H1 (cell line): Measurements from ENCODE around the gene TEDC1. TPM values are rescaled to one million over a fixed set of nuclear protein-coding genes. Genes with fewer than 3 reads are reported as not detected.

Experiments
- CHD1 ChIP-seq: IDR thresholded peaks from 2 replicates; pipeline ENCODE4 v1.6.1; 2012; ENCODE audit warnings: low read depth, low read length, improper control_type of control experiment
- HDAC6 ChIP-seq: IDR thresholded peaks from one replicate; pipeline ENCODE4 v1.7.1; 2012; ENCODE audit warnings: low read depth, mild to moderate bottlenecking, inconsistent platforms, low read length, moderate library complexity
- KDM4A ChIP-seq: IDR thresholded peaks from one replicate; pipeline ENCODE4 v1.7.1; 2012; ENCODE audit warnings: low read depth, mild to moderate bottlenecking, moderate library complexity, low read length, inconsistent platforms; ENCODE audit not compliant: severe bottlenecking
- POLR2AphosphoS5 ChIP-seq: IDR thresholded peaks from 2 replicates; pipeline ENCODE4 v1.6.1; 2011; ENCODE audit warnings: low read depth, low read length
- SAP30 ChIP-seq: fragments of 300-600 bp; sonication (generic); IDR thresholded peaks from 2 replicates; pipeline ENCODE4 v1.7.1; 2012; ENCODE audit warnings: low read length, moderate library complexity, mild to moderate bottlenecking, inconsistent platforms; ENCODE audit not compliant: insufficient read depth, insufficient replicate concordance
- TAF1 ChIP-seq: IDR thresholded peaks from 2 replicates; pipeline ENCODE4 v1.6.1; 2011; ENCODE audit warnings: mild to moderate bottlenecking, low read depth, low read length
- TAF7 ChIP-seq: optimal IDR thresholded peaks from 2 replicates; pipeline ENCODE3; 2011; ENCODE audit warnings: low read depth, mild to moderate bottlenecking, inconsistent platforms, low read length, moderate library complexity, borderline replicate concordance
- polyA plus RNA-seq, 7 experiments: library from polyadenylated mRNA; depleted of rRNA in 3 of 7; stranded (reverse) in 5 of 7; unstranded in 2 of 7; fragments of >200 nt in 5 of 7; fragments of 200-250 nt in 2 of 7; gene quantifications; 1 replicate in 5 of 7; 2 replicates in 1 of 7; 4 replicates in 1 of 7; pipeline versions ENCODE4 v1.2.1 to v1.2.3, GENCODE V29; 2011 to 2013; ENCODE audit warnings: missing spikeins in 2 of 7, mixed read lengths in 2 of 7
- total RNA-seq: library from RNA; stranded (reverse); fragmentation: NEBNext Ultra II Directional; extraction: Animal tissue kit (Norgen Biotek cat#: 25700); gene quantifications from 2 replicates; pipeline ENCODE4 v1.2.1, GENCODE V29; 2021
- TF ChIP-seq, protein P1 (sequence below): fragments of 300-600 bp; sonication (generic); IDR thresholded peaks from 2 replicates; pipeline ENCODE4 v1.7.1; 2012; ENCODE audit warnings: low read length, moderate library complexity, mild to moderate bottlenecking, inconsistent platforms; ENCODE audit not compliant: insufficient replicate concordance
- TF ChIP-seq, protein P2 (sequence below): IDR thresholded peaks from 2 replicates; pipeline ENCODE4 v1.6.1; 2012; ENCODE audit warnings: inconsistent platforms

The TEDC1 gene
- total and polyA plus RNA-seq, 2 of the 8 experiments (the other 6 are each of a cell fraction or from before 2014, with no cell fraction given): 5.6 to 14.8 TPM

DNA sequence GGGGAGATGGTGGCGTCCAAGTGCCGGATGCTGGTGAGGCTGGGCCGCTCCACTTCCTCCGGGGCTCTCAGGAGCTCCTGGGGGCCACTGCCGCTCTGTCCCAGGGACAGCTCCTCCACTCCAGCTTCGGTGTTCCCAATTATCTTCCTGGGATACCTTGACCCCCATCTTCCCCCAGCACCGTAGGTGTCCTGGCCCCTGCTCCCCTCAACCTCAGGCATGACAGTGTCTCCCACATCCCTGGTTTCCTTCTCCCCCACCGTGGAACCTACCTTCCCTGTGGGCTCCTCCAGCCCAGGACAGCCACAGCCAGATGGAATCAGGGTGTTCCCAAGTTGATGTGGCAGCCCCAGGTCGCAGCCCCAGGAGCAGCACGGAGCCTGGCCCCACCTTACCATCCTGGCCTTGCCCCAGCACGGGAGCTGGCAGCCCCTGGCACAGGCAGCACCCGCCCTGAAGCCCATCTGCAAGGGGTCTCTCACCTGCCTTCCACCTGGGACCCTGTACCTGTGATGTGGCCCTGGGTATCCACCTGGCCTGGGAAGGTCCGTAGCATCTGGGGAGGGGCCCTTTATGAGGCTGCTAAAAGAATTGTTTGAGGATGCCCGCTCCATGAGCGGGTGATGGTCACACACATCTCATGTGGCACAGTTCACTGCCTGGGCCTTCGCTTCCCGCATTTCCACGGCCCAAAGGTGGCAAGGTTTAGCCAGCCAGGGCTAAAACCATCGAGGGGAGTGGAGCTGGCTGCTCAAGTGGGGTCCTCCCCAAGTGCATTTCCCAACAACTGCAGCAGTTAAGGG is 39.4 kb downstream of the TEDC1 start (continued):
- TF ChIP-seq, protein P1, sequence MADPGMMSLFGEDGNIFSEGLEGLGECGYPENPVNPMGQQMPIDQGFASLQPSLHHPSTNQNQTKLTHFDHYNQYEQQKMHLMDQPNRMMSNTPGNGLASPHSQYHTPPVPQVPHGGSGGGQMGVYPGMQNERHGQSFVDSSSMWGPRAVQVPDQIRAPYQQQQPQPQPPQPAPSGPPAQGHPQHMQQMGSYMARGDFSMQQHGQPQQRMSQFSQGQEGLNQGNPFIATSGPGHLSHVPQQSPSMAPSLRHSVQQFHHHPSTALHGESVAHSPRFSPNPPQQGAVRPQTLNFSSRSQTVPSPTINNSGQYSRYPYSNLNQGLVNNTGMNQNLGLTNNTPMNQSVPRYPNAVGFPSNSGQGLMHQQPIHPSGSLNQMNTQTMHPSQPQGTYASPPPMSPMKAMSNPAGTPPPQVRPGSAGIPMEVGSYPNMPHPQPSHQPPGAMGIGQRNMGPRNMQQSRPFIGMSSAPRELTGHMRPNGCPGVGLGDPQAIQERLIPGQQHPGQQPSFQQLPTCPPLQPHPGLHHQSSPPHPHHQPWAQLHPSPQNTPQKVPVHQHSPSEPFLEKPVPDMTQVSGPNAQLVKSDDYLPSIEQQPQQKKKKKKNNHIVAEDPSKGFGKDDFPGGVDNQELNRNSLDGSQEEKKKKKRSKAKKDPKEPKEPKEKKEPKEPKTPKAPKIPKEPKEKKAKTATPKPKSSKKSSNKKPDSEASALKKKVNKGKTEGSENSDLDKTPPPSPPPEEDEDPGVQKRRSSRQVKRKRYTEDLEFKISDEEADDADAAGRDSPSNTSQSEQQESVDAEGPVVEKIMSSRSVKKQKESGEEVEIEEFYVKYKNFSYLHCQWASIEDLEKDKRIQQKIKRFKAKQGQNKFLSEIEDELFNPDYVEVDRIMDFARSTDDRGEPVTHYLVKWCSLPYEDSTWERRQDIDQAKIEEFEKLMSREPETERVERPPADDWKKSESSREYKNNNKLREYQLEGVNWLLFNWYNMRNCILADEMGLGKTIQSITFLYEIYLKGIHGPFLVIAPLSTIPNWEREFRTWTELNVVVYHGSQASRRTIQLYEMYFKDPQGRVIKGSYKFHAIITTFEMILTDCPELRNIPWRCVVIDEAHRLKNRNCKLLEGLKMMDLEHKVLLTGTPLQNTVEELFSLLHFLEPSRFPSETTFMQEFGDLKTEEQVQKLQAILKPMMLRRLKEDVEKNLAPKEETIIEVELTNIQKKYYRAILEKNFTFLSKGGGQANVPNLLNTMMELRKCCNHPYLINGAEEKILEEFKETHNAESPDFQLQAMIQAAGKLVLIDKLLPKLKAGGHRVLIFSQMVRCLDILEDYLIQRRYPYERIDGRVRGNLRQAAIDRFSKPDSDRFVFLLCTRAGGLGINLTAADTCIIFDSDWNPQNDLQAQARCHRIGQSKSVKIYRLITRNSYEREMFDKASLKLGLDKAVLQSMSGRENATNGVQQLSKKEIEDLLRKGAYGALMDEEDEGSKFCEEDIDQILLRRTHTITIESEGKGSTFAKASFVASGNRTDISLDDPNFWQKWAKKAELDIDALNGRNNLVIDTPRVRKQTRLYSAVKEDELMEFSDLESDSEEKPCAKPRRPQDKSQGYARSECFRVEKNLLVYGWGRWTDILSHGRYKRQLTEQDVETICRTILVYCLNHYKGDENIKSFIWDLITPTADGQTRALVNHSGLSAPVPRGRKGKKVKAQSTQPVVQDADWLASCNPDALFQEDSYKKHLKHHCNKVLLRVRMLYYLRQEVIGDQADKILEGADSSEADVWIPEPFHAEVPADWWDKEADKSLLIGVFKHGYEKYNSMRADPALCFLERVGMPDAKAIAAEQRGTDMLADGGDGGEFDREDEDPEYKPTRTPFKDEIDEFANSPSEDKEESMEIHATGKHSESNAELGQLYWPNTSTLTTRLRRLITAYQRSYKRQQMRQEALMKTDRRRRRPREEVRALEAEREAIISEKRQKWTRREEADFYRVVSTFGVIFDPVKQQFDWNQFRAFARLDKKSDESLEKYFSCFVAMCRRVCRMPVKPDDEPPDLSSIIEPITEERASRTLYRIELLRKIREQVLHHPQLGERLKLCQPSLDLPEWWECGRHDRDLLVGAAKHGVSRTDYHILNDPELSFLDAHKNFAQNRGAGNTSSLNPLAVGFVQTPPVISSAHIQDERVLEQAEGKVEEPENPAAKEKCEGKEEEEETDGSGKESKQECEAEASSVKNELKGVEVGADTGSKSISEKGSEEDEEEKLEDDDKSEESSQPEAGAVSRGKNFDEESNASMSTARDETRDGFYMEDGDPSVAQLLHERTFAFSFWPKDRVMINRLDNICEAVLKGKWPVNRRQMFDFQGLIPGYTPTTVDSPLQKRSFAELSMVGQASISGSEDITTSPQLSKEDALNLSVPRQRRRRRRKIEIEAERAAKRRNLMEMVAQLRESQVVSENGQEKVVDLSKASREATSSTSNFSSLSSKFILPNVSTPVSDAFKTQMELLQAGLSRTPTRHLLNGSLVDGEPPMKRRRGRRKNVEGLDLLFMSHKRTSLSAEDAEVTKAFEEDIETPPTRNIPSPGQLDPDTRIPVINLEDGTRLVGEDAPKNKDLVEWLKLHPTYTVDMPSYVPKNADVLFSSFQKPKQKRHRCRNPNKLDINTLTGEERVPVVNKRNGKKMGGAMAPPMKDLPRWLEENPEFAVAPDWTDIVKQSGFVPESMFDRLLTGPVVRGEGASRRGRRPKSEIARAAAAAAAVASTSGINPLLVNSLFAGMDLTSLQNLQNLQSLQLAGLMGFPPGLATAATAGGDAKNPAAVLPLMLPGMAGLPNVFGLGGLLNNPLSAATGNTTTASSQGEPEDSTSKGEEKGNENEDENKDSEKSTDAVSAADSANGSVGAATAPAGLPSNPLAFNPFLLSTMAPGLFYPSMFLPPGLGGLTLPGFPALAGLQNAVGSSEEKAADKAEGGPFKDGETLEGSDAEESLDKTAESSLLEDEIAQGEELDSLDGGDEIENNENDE: no peak
- no peak for TF ChIP-seq TAF7
- no peak for TF ChIP-seq HDAC6
- TF ChIP-seq POLR2AphosphoS5: no peak
- TF ChIP-seq KDM4A: no peak
- TF ChIP-seq, protein P2, sequence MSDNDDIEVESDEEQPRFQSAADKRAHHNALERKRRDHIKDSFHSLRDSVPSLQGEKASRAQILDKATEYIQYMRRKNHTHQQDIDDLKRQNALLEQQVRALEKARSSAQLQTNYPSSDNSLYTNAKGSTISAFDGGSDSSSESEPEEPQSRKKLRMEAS: no peak
- no peak for TF ChIP-seq TAF1
- no peak for TF ChIP-seq SAP30
- no peak for TF ChIP-seq CHD1
